H1 (cell line): ENCODE results near the gene RARRES2. TPM values are rescaled to one million over a fixed set of nuclear protein-coding genes. Genes with fewer than 3 reads are reported as not detected.
A peak's percentile ranks its signal among the peaks of the same experiment; 100 is the strongest.

Source experiments
- CTCF ChIA-PET: fragments of 300-600 bp; sonication (Branson Sonifier 250); formaldehyde crosslinking; loops from one replicate; lab custom pipeline; 2021; ENCODE audit not compliant: partially characterized antibody; lab: Charles Lee
- POLR2A ChIA-PET: fragments of 300-600 bp; sonication (Branson Sonifier 250); formaldehyde crosslinking; loops from one replicate; lab custom pipeline; 2021; ENCODE audit warnings: inconsistent platforms; ENCODE audit not compliant: partially characterized antibody; lab: Charles Lee
- DNase-seq, 2 experiments: peaks; one replicate each; pipeline versions ENCODE4 v3.0.0 to v3.0.0-alpha.2; 2010 to 2022; ENCODE audit warnings: low spot score in 2 of 2, low read depth in 1 of 2, mixed read lengths in 1 of 2
- FAIRE-seq: peaks from 2 replicates; lab custom pipeline; 2011; peaks lifted over from hg19 to GRCh38; lab: Jason Lieb, UNC
- H2AFZ ChIP-seq: 2 replicates; pipeline ENCODE4 v1.8.1; 2012; ENCODE audit warnings: low read length, inconsistent platforms
- H2AK5ac ChIP-seq: 2 replicates; pipeline ENCODE4 v1.6.1; 2013; ENCODE audit warnings: low read depth, low read length
- H2BK120ac ChIP-seq: replicated peaks from 2 replicates; pipeline ENCODE3; 2013; ENCODE audit warnings: low read depth, low read length, inconsistent platforms
- H2BK12ac ChIP-seq: 2 replicates; pipeline ENCODE4 v1.6.1; 2013; ENCODE audit warnings: low read depth, low read length
- H2BK15ac ChIP-seq: 2 replicates; pipeline ENCODE4 v1.6.1; 2013; ENCODE audit warnings: low read length
- H2BK20ac ChIP-seq: 2 replicates; pipeline ENCODE4 v1.6.1; 2013; ENCODE audit warnings: low read length
- H2BK5ac ChIP-seq: 2 replicates; pipeline ENCODE4 v1.6.1; 2013; ENCODE audit warnings: low read depth, low read length
- H3K14ac ChIP-seq: 2 replicates; pipeline ENCODE4 v1.6.1; 2013; ENCODE audit warnings: inconsistent platforms; ENCODE audit not compliant: insufficient read length
- H3K18ac ChIP-seq: 2 replicates; pipeline ENCODE4 v1.6.1; 2013; ENCODE audit warnings: low read length; ENCODE audit errors: extremely low read depth
- H3K23ac ChIP-seq: 2 replicates; pipeline ENCODE4 v1.6.1; 2013; ENCODE audit warnings: inconsistent platforms; ENCODE audit not compliant: insufficient read length
- H3K23me2 ChIP-seq: 2 replicates; pipeline ENCODE4 v1.6.1; 2013; ENCODE audit warnings: low read depth, low read length
- H3K27ac ChIP-seq: 2 replicates; pipeline ENCODE4 v1.6.1; 2011; ENCODE audit warnings: low read depth, low read length, inconsistent platforms
- H3K27me3 ChIP-seq, 4 experiments: replicated peaks in 1 of 4; 1 replicate in 1 of 4; 2 replicates in 3 of 4; pipeline versions ENCODE4 v1.6.1 to v1.8.1; 2011 to 2013; ENCODE audit warnings: low read length in 3 of 4, mild to moderate bottlenecking in 3 of 4, inconsistent platforms in 2 of 4, mixed read lengths in 2 of 4, moderate library complexity in 1 of 4; ENCODE audit not compliant: control insufficient read depth in 3 of 4, insufficient read depth in 3 of 4; ENCODE audit errors: extremely low read depth in 1 of 4
- H3K36me3 ChIP-seq, 4 experiments: 2 replicates each; pipeline versions ENCODE4 v1.6.1 to v1.8.1; 2011 to 2013; ENCODE audit warnings: mild to moderate bottlenecking in 4 of 4, low read length in 3 of 4, moderate library complexity in 2 of 4, control low read depth in 1 of 4, inconsistent platforms in 1 of 4; ENCODE audit not compliant: insufficient read depth in 4 of 4, control insufficient read depth in 2 of 4
- H3K4ac ChIP-seq: replicated peaks from 2 replicates; pipeline ENCODE3; 2013; ENCODE audit warnings: low read length, low read depth, mixed read lengths, inconsistent platforms; ENCODE audit not compliant: insufficient read length
- H3K4me1 ChIP-seq, 4 experiments: replicated peaks in 1 of 4; 1 replicate in 1 of 4; 2 replicates in 3 of 4; pipeline versions ENCODE4 v1.6.1 to v1.8.1; 2011 to 2013; ENCODE audit warnings: low read length in 3 of 4, inconsistent platforms in 2 of 4, mixed read lengths in 1 of 4; ENCODE audit not compliant: insufficient read depth in 4 of 4, control insufficient read depth in 3 of 4
- H3K4me2 ChIP-seq, 2 experiments: 2 replicates each; pipeline versions ENCODE4 v1.6.1 to v1.8.1; 2011 to 2013; ENCODE audit warnings: low read depth in 2 of 2, low read length in 2 of 2, control low read depth in 1 of 2, inconsistent platforms in 1 of 2, mild to moderate bottlenecking in 1 of 2; ENCODE audit not compliant: insufficient read depth in 1 of 2
- H3K4me3 ChIP-seq, 4 experiments: fragments of 200-600, 300-600 bp in 1 of 4; sonication (generic), shearing (Covaris generic), sonication (Bioruptor Twin) in 1 of 4; 2 replicates each; pipeline versions ENCODE4 v1.5.1 to v1.8.1; 2011 to 2016; ENCODE audit warnings: low read length in 4 of 4, low read depth in 3 of 4, control low read depth in 2 of 4, inconsistent platforms in 2 of 4, mild to moderate bottlenecking in 2 of 4, mixed read lengths in 1 of 4, moderate library complexity in 1 of 4; ENCODE audit not compliant: insufficient read depth in 2 of 4; ENCODE audit errors: extremely low read depth in 1 of 4
- H3K56ac ChIP-seq: replicated peaks from 2 replicates; pipeline ENCODE3; 2013; ENCODE audit warnings: low read depth, mild to moderate bottlenecking, mixed read lengths, low read length, inconsistent platforms; ENCODE audit not compliant: insufficient read length
- H3K79me1 ChIP-seq: 2 replicates; pipeline ENCODE4 v1.6.1; 2013; ENCODE audit warnings: low read depth, low read length, control low read depth
- H3K79me2 ChIP-seq, 2 experiments: 2 replicates each; pipeline versions ENCODE4 v1.6.1 to v1.8.1; 2012 to 2013; ENCODE audit warnings: low read length in 2 of 2, mild to moderate bottlenecking in 2 of 2, inconsistent platforms in 1 of 2; ENCODE audit not compliant: insufficient read depth in 2 of 2, control insufficient read depth in 1 of 2
- H3K9ac ChIP-seq, 4 experiments: replicated peaks in 1 of 4; 1 replicate in 1 of 4; 2 replicates in 3 of 4; pipeline versions ENCODE4 v1.6.1 to v1.8.1; 2011 to 2013; ENCODE audit warnings: low read depth in 3 of 4, low read length in 3 of 4, control low read depth in 2 of 4, mild to moderate bottlenecking in 2 of 4, moderate library complexity in 2 of 4, inconsistent platforms in 1 of 4; ENCODE audit errors: extremely low read depth in 1 of 4
- H3K9me3 ChIP-seq, 2 experiments: 2 replicates each; pipeline versions ENCODE4 v1.6.1 to v1.8.1; 2012 to 2013; ENCODE audit warnings: mild to moderate bottlenecking in 2 of 2, moderate library complexity in 2 of 2, control low read depth in 1 of 2, inconsistent platforms in 1 of 2, low read depth in 1 of 2, low read length in 1 of 2, mixed read lengths in 1 of 2; ENCODE audit not compliant: insufficient read depth in 2 of 2
- H4K20me1 ChIP-seq, 2 experiments: replicated peaks in 1 of 2; 2 replicates each; pipeline versions ENCODE3 to v1.8.1; 2011 to 2013; ENCODE audit warnings: inconsistent platforms in 2 of 2, low read length in 2 of 2, mild to moderate bottlenecking in 1 of 2; ENCODE audit not compliant: insufficient read depth in 2 of 2, control insufficient read depth in 1 of 2
- H4K5ac ChIP-seq: 2 replicates; pipeline ENCODE4 v1.6.1; 2013; ENCODE audit warnings: low read length, low read depth, mixed read lengths, inconsistent platforms; ENCODE audit not compliant: insufficient read length
- H4K8ac ChIP-seq: 2 replicates; pipeline ENCODE4 v1.8.0; 2013; ENCODE audit warnings: mild to moderate bottlenecking, moderate library complexity, low read length, inconsistent platforms; ENCODE audit not compliant: insufficient read depth; ENCODE audit errors: extremely low read depth
- H4K91ac ChIP-seq: replicated peaks from 2 replicates; pipeline ENCODE3; 2013; ENCODE audit warnings: low read length, mixed read lengths, inconsistent platforms; ENCODE audit not compliant: insufficient read length
- CHD2 ChIP-seq: IDR thresholded peaks from 2 replicates; pipeline ENCODE4 v1.6.1; 2012; ENCODE audit warnings: low read length, improper control_type of control experiment
- GABPA ChIP-seq: IDR thresholded peaks from 2 replicates; pipeline ENCODE4 v1.6.1; 2011; ENCODE audit warnings: mild to moderate bottlenecking, low read length, moderate library complexity, borderline replicate concordance; ENCODE audit not compliant: insufficient read depth
- HDAC2 ChIP-seq, 2 experiments: fragments of 300-600 bp in 1 of 2; sonication (generic) in 1 of 2; IDR thresholded peaks; 2 replicates each; pipeline ENCODE4 v1.6.1; 2011 to 2012; ENCODE audit warnings: low read depth in 2 of 2, low read length in 2 of 2, mild to moderate bottlenecking in 2 of 2, moderate library complexity in 2 of 2, borderline replicate concordance in 1 of 2, inconsistent platforms in 1 of 2
- HDAC6 ChIP-seq: IDR thresholded peaks from one replicate; pipeline ENCODE4 v1.7.1; 2012; ENCODE audit warnings: low read depth, mild to moderate bottlenecking, inconsistent platforms, low read length, moderate library complexity
- KDM5A ChIP-seq: fragments of 200-600 bp; IDR thresholded peaks from 2 replicates; pipeline ENCODE4 v1.7.1; 2012; ENCODE audit warnings: mild to moderate bottlenecking, low read length, inconsistent platforms, mixed read lengths
- RAD21 ChIP-seq, 2 experiments: IDR thresholded peaks in 1 of 2; conservative IDR thresholded peaks in 1 of 2; 2 replicates each; pipeline ENCODE4 v1.6.1; 2011; ENCODE audit warnings: low read depth in 2 of 2, low read length in 2 of 2, improper control_type of control experiment in 1 of 2, inconsistent platforms in 1 of 2, mild to moderate bottlenecking in 1 of 2, moderate library complexity in 1 of 2
- WGBS, 2 experiments: shearing (Covaris generic) in 1 of 2; methylation state at CpG; one replicate each; pipeline versions ENCODE4 v1.1.6 to v1.1.7; 2013 to 2015; ENCODE audit warnings: low lambda C conversion rate in 2 of 2, mixed read lengths in 2 of 2, inconsistent platforms in 1 of 2, low coverage in 1 of 2, missing lambda C conversion rate in 1 of 2; ENCODE audit not compliant: insufficient replicate concordance in 2 of 2, insufficient coverage in 1 of 2, insufficient read length in 1 of 2; ENCODE audit errors: extremely low coverage in 1 of 2, missing lambda C conversion rate in 1 of 2; 5-methylcytosine and 5-hydroxymethylcytosine counted together
- polyA plus RNA-seq, 7 experiments: library from polyadenylated mRNA; depleted of rRNA in 3 of 7; stranded (reverse) in 5 of 7; unstranded in 2 of 7; fragments of >200 nt in 5 of 7; fragments of 200-250 nt in 2 of 7; gene quantifications; 1 replicate in 5 of 7; 2 replicates in 1 of 7; 4 replicates in 1 of 7; pipeline versions ENCODE4 v1.2.1 to v1.2.3, GENCODE V29; 2011 to 2013; ENCODE audit warnings: missing spikeins in 2 of 7, mixed read lengths in 2 of 7
- total RNA-seq: library from RNA; stranded (reverse); fragmentation: NEBNext Ultra II Directional; extraction: Animal tissue kit (Norgen Biotek cat#: 25700); gene quantifications from 2 replicates; pipeline ENCODE4 v1.2.1, GENCODE V29; 2021
- TF ChIP-seq, protein P1 (sequence below), 3 experiments: IDR thresholded peaks; 1 replicate in 2 of 3; 2 replicates in 1 of 3; pipeline versions ENCODE4 v1.5.1 to v1.6.1; 2011; ENCODE audit warnings: low read length in 3 of 3, mild to moderate bottlenecking in 3 of 3, inconsistent platforms in 2 of 3, low read depth in 1 of 3, moderate library complexity in 1 of 3; ENCODE audit not compliant: insufficient read depth in 1 of 3; ENCODE audit errors: control extremely low read depth in 1 of 3

RARRES2 gene
- total and polyA plus RNA-seq, 2 of the 8 experiments (the other 6 are each of a cell fraction or from before 2014, with no cell fraction given): 254 to 441 TPM

GRCh38 chr7:150388709-150389531 is 47.5 kb upstream of the RARRES2 start:
- Histone ChIP-seq H2BK120ac (no peak overlapping the region), H2BK20ac (0 out of 2 replicates have a peak overlapping the region, but pooled peaks have one; percentile 25), H3K4me3 (no peak overlapping the region), H4K8ac (peak overlapping the region; percentile 7; the same call in 1 of the 2 replicates), H3K27me3 (no peaks in the 10 kb centered on the region), H4K91ac (peak overlapping the region; percentile 71), H3K4ac (no peak overlapping the region), H3K79me1 (peaks cover 3% of the 10 kb centered on the region), H4K5ac (no peak overlapping the region), H3K23ac (no peak overlapping the region), H3K79me2 (peaks cover 0 to 56% of the 10 kb centered on the region in 2 experiments; a peak in 3 of 4 replicates), H3K9ac (no peak overlapping the region), H3K4me1 (peaks cover 19 to 29% (median 24%) of the 10 kb centered on the region in 4 experiments), H3K18ac (no peak overlapping the region), H3K56ac (no peak overlapping the region), H3K14ac (no peak overlapping the region), H2BK5ac (peak overlapping the region; percentile 28), H3K9me3 (no peaks in the 10 kb centered on the region), H3K23me2 (no peaks in the 10 kb centered on the region), H3K36me3 (peaks cover 0 to 38% (median 3%) of the 10 kb centered on the region in 4 experiments; a peak in 5 of 8 replicates), H2AK5ac (no peak overlapping the region), H2AFZ (no peak overlapping the region), H3K4me2 (no peak overlapping the region), H3K27ac (no peak overlapping the region), H4K20me1 (no peaks in the 10 kb centered on the region), H2BK15ac (0 out of 2 replicates have a peak overlapping the region, but pooled peaks have one; percentile 11), H2BK12ac (peak overlapping the region; percentile 54; the same call in 1 of the 2 replicates)
- no peak for FAIRE-seq
- WGBS, 2 experiments: 85% methylated on average over 20 of the region's 20 CpGs; no CpG with 5 or more reads in 1 of the 2 experiments
- ChIA-PET POLR2A (interaction anchor here (0.8 to 9.0 kb wide), 4 partner anchors 8 to 20 kb away, joined by 3 to 170 read pairs (median 63); partner anchors contain the start of gene REPIN1), CTCF (interaction anchor here (0.6 to 2.4 kb wide), 22 partner anchors 10 to 758 kb away, joined by 3 to 9 read pairs (median 3); no protein-coding TSS in a partner anchor)
- no peak for DNase-seq
- TF ChIP-seq KDM5A (no peak), CHD2 (no peak), RAD21 (IDR thresholded peaks at IDR 0.05 in 1 of 2, conservative IDR thresholded peaks at IDR 0.05 in 1 of 2; ENCODE audit: low read depth in 2 of 2, low read length in 2 of 2) (peak; percentile 75 to 80), GABPA (no peak), HDAC6 (no peak), HDAC2 (IDR thresholded peaks at IDR 0.05; ENCODE audit: borderline replicate concordance in 1 of 2, low read depth in 2 of 2, low read length in 2 of 2) (no peak)
- TF ChIP-seq, protein P1, sequence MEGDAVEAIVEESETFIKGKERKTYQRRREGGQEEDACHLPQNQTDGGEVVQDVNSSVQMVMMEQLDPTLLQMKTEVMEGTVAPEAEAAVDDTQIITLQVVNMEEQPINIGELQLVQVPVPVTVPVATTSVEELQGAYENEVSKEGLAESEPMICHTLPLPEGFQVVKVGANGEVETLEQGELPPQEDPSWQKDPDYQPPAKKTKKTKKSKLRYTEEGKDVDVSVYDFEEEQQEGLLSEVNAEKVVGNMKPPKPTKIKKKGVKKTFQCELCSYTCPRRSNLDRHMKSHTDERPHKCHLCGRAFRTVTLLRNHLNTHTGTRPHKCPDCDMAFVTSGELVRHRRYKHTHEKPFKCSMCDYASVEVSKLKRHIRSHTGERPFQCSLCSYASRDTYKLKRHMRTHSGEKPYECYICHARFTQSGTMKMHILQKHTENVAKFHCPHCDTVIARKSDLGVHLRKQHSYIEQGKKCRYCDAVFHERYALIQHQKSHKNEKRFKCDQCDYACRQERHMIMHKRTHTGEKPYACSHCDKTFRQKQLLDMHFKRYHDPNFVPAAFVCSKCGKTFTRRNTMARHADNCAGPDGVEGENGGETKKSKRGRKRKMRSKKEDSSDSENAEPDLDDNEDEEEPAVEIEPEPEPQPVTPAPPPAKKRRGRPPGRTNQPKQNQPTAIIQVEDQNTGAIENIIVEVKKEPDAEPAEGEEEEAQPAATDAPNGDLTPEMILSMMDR (IDR thresholded peaks at IDR 0.05; ENCODE audit: control extremely low read depth in 1 of 3, insufficient read depth in 1 of 3, low read depth in 1 of 3, low read length in 3 of 3): peak; percentile 64 to 69 (median 68)
